GM19043 (cell line): ENCODE data around the gene CEP295NL.
"Not testable (repeated sequence)": the region's sequence is repeated elsewhere in the genome, so short reads cannot be mapped to it uniquely, and the experiment has no call there.

Experiments used
- ATAC-seq: cut with Tn5 transposase; IDR thresholded peaks from one replicate; pipeline ENCODE4 v1.9.1; 2021; ENCODE audit warnings: low read depth; ENCODE audit not compliant: unreplicated experiment

The CEP295NL gene

GRCh38 chr17:78903101-78903779, at the start of gene CEP295NL:
Gene CEP295NL, minus strand, starts transcription at chr17:78903201. Its CDS starts 1,373 bp downstream, at chr17:78901828.
- no peak for ATAC-seq

DNA sequence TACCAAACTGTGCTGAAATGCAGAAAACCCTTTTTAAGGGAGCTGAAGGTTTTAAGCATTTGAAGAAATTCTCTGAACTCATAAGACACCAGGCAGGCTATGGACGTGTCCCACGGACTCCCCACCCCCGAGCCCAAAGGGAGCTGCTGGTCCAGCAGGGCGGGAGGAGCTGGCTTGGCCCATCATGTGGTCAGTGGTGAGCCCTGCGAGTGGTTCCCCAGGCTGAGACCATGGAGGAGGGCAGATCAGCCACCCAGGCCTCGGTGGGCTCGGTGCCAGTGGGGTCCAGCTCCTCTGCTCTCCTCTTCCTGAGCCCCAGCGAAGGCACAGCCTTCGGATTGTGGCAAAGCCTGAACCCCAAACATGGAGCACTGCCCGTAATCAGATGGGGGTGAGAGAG, 49.7 kb upstream of the CEP295NL start:
- no peak for ATAC-seq

DNA sequence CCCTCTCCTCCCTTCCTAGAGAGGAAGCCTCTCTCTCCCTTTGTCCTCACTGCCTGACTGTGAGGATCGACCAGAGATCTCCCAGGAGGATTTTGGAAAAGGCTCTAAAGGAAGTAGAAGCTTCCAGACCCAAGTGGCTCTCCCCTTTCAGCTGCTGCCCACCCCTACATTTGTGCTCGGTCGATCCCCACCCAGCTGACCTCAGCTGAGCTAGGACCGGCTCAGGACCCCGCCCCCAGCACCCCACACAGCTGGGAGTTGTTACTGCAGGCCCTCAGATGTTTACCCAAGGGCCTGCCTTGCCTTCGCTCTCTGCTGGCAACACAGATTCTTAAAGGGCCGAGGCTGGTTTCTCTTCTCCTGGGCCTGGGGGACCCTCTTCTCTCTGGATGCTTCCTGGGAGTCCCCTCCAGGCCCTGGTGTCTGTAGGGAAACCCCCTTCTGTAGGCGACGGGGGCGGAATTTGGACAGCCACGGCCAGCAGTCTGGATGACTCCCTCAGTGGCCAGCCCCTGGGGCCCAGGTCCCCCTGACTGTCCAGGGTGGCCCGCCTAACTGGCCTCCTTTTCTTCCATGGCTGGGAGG, 49.1 kb upstream of the CEP295NL start:
- no peak for ATAC-seq

GRCh38 chr17:78950870-78951269, 47.9 kb upstream of the CEP295NL start:
- ATAC-seq = no peak

- ATAC-seq = no peak
Observed at GRCh38 chr17:78947235-78948149, 44.5 kb upstream of the CEP295NL start.

DNA sequence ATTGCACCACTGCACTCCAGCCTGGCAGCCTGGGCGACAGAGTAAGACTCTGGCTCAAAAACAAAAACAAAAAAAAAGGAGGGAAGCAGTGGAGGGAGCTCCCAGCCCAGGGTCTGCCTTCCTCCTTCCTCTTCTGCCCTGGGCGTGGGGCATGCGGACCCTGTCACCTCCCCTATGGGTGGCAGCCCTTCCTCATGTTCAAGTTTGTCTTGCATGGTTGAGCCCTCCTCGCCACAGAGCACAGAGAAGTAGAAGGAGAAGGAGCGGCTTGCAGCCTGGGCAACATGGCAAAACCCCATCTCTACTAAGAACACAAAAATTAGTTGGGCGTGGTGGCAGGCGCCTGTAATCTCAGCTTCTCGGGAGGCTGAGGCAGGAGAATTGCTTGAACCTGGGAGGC, 43.6 kb upstream of the CEP295NL start:
- ATAC-seq = no peak

DNA sequence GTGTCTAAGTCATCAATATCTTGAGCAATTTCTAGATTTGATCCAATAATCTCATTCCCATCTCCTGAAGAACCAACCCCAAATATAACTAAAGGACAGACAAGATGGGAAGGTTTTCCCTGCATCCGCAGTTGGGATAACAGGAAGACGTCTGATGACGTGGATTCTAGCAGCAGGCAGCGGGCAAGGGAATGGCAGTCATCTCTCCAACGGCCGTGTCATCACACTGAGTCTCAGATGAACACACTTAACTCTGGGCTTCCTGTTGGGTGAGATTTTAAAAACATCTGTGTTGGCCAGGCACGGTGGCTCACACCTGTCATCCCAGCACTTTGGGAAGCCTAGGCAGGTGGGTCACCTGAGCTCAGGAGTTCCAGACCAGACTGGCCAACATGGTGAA, 43.1 kb upstream of the CEP295NL start:
- ATAC-seq = no peak

GRCh38 chr17:78945455-78945854, 42.5 kb upstream of the CEP295NL start:
- ATAC-seq = not testable (repeated sequence)

GRCh38 chr17:78944956-78945355, 42.0 kb upstream of the CEP295NL start:
- no peak for ATAC-seq

DNA sequence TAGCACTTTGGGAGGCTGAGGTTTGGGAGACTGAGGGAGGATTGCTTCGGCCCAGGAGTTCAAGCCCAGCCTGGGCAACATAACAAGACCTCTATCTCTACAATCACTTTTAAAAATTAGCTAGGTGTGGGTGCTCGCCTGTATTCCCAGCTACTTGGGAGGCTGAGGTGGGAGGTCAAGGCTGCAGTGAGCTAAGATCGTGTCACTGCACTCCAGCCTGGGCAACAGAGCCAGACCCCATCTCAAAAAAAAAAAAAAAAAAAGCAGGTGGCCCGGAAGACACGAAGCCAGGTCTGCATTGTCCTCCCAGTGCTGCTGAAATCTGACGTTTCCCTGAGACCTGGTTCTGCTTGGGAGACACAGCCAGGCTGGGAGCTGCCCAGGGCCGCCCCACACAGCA, 41.0 kb upstream of the CEP295NL start:
- ATAC-seq = no peak

DNA sequence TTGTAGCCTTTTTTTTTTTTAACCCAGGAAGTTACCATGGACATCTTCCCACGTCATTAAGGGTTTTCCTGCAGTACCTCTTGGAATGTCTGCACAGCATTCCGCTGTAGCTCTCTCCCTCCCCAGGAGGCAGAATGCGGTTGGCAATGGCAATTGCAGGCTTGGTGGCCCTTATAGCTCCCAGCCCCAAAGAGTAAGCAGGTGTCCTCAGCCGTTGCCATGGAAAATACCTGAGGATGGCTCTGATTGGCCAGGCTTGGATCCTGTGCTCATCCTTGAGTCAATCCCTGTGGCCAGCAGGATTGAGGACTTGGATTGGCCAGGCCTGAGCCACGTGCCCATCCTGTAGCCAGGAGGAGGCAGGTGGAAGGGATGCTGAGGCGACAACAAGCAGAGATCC, 37.7 kb upstream of the CEP295NL start:
- no peak for ATAC-seq

DNA sequence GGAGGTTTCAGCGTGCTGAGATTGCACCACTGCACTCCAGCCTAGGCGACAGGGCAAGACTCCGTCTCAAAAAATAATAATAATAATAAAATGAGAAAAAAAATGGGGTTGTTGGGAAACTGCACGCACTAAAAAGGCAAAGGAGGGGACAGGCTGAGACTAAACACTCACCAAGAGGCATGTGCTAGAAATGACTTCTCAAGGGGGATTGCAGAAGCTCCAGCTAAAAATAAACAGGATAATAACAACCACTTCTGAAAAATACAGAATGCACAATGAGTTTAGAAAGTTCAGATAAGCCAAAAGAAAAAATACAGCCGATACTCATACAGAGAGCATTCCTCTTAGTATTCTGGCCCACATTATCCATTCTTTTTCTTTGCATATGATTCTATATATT, 37.3 kb upstream of the CEP295NL start:
- no peak for ATAC-seq

GRCh38 chr17:78939615-78940014, 36.6 kb upstream of the CEP295NL start:
- ATAC-seq = no peak

DNA sequence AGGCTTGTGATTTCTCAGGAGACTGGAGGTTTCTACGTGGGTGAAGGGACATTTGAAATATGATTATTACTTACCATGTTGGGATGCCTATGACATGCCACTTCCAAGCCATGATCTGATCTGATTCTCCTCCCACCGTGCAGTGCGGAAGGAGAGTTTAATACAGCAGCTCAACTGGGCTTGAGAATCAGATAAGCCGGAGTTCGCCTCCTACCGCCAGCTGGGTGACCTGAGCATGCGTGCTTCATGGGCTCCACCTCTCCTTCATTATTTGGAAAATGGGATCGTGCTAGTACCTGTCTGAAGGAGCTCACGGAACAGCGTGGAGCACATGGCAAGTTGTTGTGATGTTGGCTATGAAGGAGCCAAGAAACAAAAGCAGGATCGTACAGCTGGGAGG, 34.6 kb upstream of the CEP295NL start:
- no peak for ATAC-seq

DNA sequence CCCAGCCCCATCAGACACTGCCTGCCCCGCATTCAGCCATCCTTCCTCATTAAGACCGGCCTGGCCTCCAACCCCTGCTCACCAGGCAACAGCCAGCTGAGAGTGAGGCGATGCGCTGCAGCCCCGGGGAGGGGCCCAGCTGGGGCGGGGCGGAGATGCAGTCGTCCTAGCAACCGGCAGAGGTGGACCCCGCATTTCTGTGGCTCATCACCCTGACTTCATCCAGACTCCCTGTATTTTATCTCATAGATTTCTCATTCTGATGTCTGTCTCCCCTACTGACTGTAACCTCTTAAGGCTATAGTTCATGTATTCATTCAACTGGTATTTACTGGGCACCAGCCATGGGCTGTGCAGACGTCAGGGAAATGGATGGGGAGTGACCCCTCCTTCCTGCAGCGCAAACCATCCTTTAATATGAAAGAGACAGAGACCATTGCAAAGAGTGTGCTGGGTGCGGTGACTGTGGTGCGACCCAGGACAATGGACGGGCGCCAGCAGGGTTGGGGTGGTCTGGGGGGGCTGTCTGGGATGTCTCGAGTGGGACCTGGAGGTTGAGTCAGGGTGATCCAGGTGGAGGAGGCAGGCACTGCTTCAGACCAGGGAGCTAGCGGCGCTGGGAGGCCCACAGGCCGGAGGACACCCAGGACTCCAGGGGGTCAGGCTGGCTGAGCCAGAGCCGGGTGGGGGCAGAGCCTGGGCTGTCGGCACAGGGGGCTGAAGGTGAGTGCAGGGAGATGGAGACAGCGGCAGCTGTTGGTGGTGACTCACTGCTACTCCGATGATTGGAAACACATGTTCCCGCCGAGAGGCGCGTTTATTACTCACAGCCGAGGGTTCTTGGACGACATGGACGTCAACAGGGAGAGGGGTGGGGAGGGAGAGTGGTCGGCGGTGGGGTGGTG, 32.7 kb upstream of the CEP295NL start:
- ATAC-seq = no peak

DNA sequence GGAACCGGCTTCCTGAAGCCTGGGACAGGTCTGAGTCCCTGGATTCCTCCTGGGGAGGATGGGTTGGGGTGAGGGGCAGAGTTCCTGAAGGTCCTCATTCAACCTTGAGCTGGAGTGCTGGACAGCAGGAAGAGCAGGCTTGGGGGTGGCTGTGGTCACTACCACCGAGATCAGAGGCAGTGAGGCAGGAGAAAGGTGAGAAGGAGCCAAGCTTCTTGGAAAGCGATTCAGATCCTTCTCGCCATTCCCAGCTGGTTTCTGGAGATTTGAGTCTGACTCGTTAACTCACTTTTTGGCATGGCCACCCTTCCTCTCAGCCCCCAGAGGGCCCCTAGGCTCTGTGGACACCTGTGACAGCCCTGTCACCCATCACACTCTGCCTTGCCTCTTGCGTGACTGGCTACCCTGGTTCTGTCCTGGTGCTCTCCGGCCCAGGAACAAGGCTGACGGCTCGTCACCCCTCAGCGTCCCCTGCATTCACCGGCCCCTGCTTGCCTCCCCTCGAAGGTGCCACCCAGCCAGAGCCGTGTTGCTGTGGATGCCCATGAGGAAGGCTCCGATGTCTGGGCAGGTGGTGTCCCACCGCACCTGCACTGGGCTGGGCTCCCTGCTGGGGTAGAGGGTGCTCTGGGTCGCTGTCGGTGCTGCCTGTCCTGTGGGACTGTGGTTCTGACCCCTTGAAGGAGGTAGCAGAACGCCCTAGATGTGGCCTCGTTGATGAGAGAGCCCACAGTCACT, 31.8 kb upstream of the CEP295NL start:
- ATAC-seq = no peak

- no peak for ATAC-seq
Observed at GRCh38 chr17:78933959-78934568, 31.1 kb upstream of the CEP295NL start.

DNA sequence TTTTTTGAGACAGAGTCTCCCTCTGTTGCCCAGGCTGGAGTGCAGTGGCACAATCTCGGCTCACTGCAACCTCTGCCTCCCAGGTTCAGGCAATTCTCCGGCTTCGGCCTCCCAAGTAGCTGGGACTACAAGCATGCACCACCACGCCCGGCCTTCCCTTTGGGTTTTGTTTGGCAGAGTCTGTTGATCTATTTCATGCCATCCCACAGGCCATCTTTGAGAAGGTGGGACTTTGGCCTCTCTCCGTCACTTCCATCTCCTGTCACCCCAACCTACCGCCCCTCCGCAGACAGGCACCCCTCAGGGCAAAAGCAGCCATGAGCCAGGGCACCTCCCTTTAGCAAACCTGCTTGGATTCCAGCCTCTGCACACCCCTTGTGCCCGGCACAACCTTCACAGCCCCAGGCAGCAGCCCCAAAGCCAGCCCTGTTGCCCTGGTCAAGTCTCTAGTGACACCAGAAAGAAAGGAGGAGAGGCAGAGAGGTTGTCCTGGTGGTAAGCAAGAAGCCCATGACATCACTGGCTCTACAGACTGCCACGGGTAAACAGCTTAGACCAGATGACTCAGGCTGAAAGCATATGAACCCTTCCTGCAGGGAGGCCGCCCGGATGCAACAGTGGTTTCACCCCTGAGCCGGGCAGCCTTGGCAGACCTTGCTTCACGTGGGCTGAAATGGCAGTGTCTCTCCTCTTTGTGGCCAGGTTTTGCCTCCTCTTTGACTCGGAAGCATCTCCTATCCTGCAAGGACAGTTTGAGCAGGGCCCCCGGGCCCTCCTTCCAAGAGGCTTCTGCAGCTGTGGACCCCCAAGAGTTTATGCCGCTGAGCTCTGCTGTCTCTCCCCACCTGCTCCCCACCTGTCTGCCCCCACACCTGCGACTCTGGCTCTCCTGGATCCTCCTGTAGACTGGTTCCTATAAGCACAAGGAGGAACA, 30.3 kb upstream of the CEP295NL start:
- ATAC-seq = no peak
